ENCODE measurements around the gene RNASEL. TPM values are rescaled to one million over a fixed set of nuclear protein-coding genes. Genes with fewer than 3 reads are reported as not detected.

Gene RNASEL
- total and polyA plus RNA-seq, 9 of the 15 experiments (the other 6 are each of a cell fraction or from before 2014, with no cell fraction given): 4.3 to 11.1 (median 7.2) TPM

GRCh38 chr1:182588500-182589396 is at the start of gene RNASEL (continued):
- no peak for TF ChIP-seq EGR1 (conservative IDR thresholded peaks at IDR 0.05)
- TF ChIP-seq ZNF347 (CRISPR knock-in tag; IDR thresholded peaks at IDR 0.05; ENCODE audit: low read depth): no peak
- peak; percentile 29; the same call in 1 of the 2 replicates for TF ChIP-seq MAFK (IDR thresholded peaks at IDR 0.05; ENCODE audit: low read length)
- peak; percentile 65; the same call in 1 of the 2 replicates for TF ChIP-seq ZNF511 (CRISPR knock-in tag; IDR thresholded peaks at IDR 0.05)
- TF ChIP-seq DNMT1 (IDR thresholded peaks at IDR 0.05): no peak
- no peak for TF ChIP-seq MEF2D (tag; conservative IDR thresholded peaks at IDR 0.05; ENCODE audit: low read depth)
- no peak for TF ChIP-seq ZC3H4 (CRISPR knock-in tag; IDR thresholded peaks at IDR 0.05; ENCODE audit: borderline replicate concordance)
- 0 out of 2 replicates have a peak, but pooled peaks have one; percentile 18 for TF ChIP-seq THRB (CRISPR knock-in tag; conservative IDR thresholded peaks at IDR 0.05)
- 0 out of 2 replicates have a peak, but pooled peaks have one; percentile 57 for TF ChIP-seq TCF15 (CRISPR knock-in tag; IDR thresholded peaks at IDR 0.05)
- TF ChIP-seq SMAD1 (IDR thresholded peaks at IDR 0.05; ENCODE audit: low read depth, low read length, partially characterized antibody): peak; percentile 16
- no peak for TF ChIP-seq PCBP2 (IDR thresholded peaks at IDR 0.05; ENCODE audit: low read depth, low read length, poor library complexity, severe bottlenecking)
- 0 out of 2 replicates have a peak, but pooled peaks have one; percentile 19 for TF ChIP-seq SMARCA4 (IDR thresholded peaks at IDR 0.05)
- no peak for TF ChIP-seq ZNF197 (CRISPR knock-in tag; IDR thresholded peaks at IDR 0.05; ENCODE audit: low read depth)
- peak; percentile 83 to 87 for TF ChIP-seq FOXK2 (conservative IDR thresholded peaks at IDR 0.05 in 1 of 2, IDR thresholded peaks at IDR 0.05 in 1 of 2; ENCODE audit: low read depth in 2 of 2)
- no peak for TF ChIP-seq FOS (IDR thresholded peaks at IDR 0.05; ENCODE audit: extremely low read depth, insufficient read length)
- no peak for TF ChIP-seq CHAMP1 (IDR thresholded peaks at IDR 0.05)
- no peak for TF ChIP-seq SMAD3 (CRISPR knock-in tag; conservative IDR thresholded peaks at IDR 0.05)
- TF ChIP-seq ELF4 (CRISPR knock-in tag; IDR thresholded peaks at IDR 0.05): 0 out of 2 replicates have a peak, but pooled peaks have one; percentile 63
- no peak for TF ChIP-seq RAD51 (IDR thresholded peaks at IDR 0.05; ENCODE audit: borderline replicate concordance, low read depth)
- TF ChIP-seq ZBTB12 (CRISPR knock-in tag; IDR thresholded peaks at IDR 0.05): peak; percentile 49; the same call in 1 of the 2 replicates

All from K562 (cell line).